ENCODE data around the gene BBS9.

The BBS9 gene

GRCh38 chr7:33529070-33529469, 399.7 kb downstream of the BBS9 start:
- no peak overlapping the region for H3K4me3 ChIP-seq (ENCODE audit: low read depth, low read length)
- TF ChIP-seq CTCF (IDR thresholded peaks at IDR 0.05; ENCODE audit: low read depth, low read length, missing control alignments): no peak
- no peak for DNase-seq (ENCODE audit: low read depth)

- H3K4me3 ChIP-seq (ENCODE audit: low read depth, low read length): no peak overlapping the region
- no peak for TF ChIP-seq CTCF (IDR thresholded peaks at IDR 0.05; ENCODE audit: low read depth, low read length, missing control alignments)
- no peak for DNase-seq (ENCODE audit: low read depth)
Observed at GRCh38 chr7:33530664-33531063, 401.3 kb downstream of the BBS9 start.

- H3K4me3 ChIP-seq (ENCODE audit: low read depth, low read length): no peak overlapping the region
- TF ChIP-seq CTCF (IDR thresholded peaks at IDR 0.05; ENCODE audit: low read depth, low read length, missing control alignments): no peak
- no peak for DNase-seq (ENCODE audit: low read depth)
Observed at GRCh38 chr7:33531888-33532287, 402.5 kb downstream of the BBS9 start.

GRCh38 chr7:33534833-33535232, 405.5 kb downstream of the BBS9 start:
- H3K4me3 ChIP-seq (ENCODE audit: low read depth, low read length): no peak overlapping the region
- TF ChIP-seq CTCF (IDR thresholded peaks at IDR 0.05; ENCODE audit: low read depth, low read length, missing control alignments): no peak
- DNase-seq (ENCODE audit: low read depth): no peak

GRCh38 chr7:33535989-33536388, 406.6 kb downstream of the BBS9 start:
- H3K4me3 ChIP-seq (ENCODE audit: low read depth, low read length): no peak overlapping the region
- TF ChIP-seq CTCF (IDR thresholded peaks at IDR 0.05; ENCODE audit: low read depth, low read length, missing control alignments): no peak
- DNase-seq (ENCODE audit: low read depth): no peak

GRCh38 chr7:33536398-33537103, 407.2 kb downstream of the BBS9 start:
- no peak for DNase-seq (ENCODE audit: low read depth)
- no peak for TF ChIP-seq CTCF (IDR thresholded peaks at IDR 0.05; ENCODE audit: low read depth, low read length, missing control alignments)
- no peak overlapping the region for H3K4me3 ChIP-seq (ENCODE audit: low read depth, low read length)

- no peak for TF ChIP-seq CTCF (IDR thresholded peaks at IDR 0.05; ENCODE audit: low read depth, low read length, missing control alignments)
- DNase-seq (ENCODE audit: low read depth): no peak
- no peak overlapping the region for H3K4me3 ChIP-seq (ENCODE audit: low read depth, low read length)
Observed at GRCh38 chr7:33537104-33537477, 407.7 kb downstream of the BBS9 start.

All from GM12864 (cell line).